Endothelial cell of umbilical vein (primary cell): Measurements from ENCODE around the gene ADCY2. TPM values are rescaled to one million over a fixed set of nuclear protein-coding genes. Genes with fewer than 3 reads are reported as not detected.

Experiments
- BruUV-seq: library from RNA; stranded (reverse); fragments of 400-500 nt; replicated peaks from 2 replicates; lab custom pipeline; 2021; lab: Mats Ljungman, UMichigan
- CTCF ChIA-PET: fragments of 300-600, 350-600 bp; sonication (Branson Sonifier 250); formaldehyde crosslinking; loops from one replicate; lab custom pipeline; 2021; ENCODE audit warnings: antibody characterized with exemption, inconsistent platforms; lab: Charles Lee
- POLR2A ChIA-PET: fragments of 300-600, 350-600 bp; sonication (Branson Sonifier 250); formaldehyde crosslinking; loops from one replicate; lab custom pipeline; 2021; ENCODE audit warnings: antibody characterized with exemption, inconsistent platforms; lab: Charles Lee
- DNase-seq: peaks from one replicate; pipeline ENCODE4 v3.0.0-alpha.2; 2011; ENCODE audit warnings: low read depth, low spot score
- FAIRE-seq: peaks from 2 replicates; lab custom pipeline; 2011; peaks lifted over from hg19 to GRCh38; lab: Jason Lieb, UNC
- H2AFZ ChIP-seq: 2 replicates; pipeline ENCODE4 v1.6.0; 2012; ENCODE audit warnings: low read depth, low read length, control low read depth, inconsistent platforms
- H3K27ac ChIP-seq: 2 replicates; pipeline ENCODE4 v1.5.1; 2011; ENCODE audit warnings: low read depth, mild to moderate bottlenecking, control low read depth, low read length, moderate library complexity; ENCODE audit not compliant: insufficient read depth
- H3K27me3 ChIP-seq, 2 experiments: 2 replicates each; pipeline versions ENCODE4 v1.6.0 to v1.6.1; 2011; ENCODE audit warnings: low read length in 2 of 2, mixed read lengths in 1 of 2; ENCODE audit not compliant: control insufficient read depth in 2 of 2, insufficient read depth in 2 of 2
- H3K36me3 ChIP-seq, 2 experiments: 2 replicates in 1 of 2; 3 replicates in 1 of 2; pipeline ENCODE4 v1.5.1; 2011; ENCODE audit warnings: low read length in 2 of 2, mild to moderate bottlenecking in 1 of 2, moderate library complexity in 1 of 2; ENCODE audit not compliant: control insufficient read depth in 2 of 2, insufficient read depth in 2 of 2; ENCODE audit errors: extremely low read depth in 1 of 2
- H3K4me1 ChIP-seq: 3 replicates; pipeline ENCODE4 v1.5.1; 2011; ENCODE audit warnings: mild to moderate bottlenecking, low read length; ENCODE audit not compliant: control insufficient read depth, insufficient read depth; ENCODE audit errors: extremely low read depth
- H3K4me2 ChIP-seq: 2 replicates; pipeline ENCODE4 v1.6.1; 2011; ENCODE audit warnings: low read length, control low read depth, mixed read lengths; ENCODE audit not compliant: insufficient read depth
- H3K4me3 ChIP-seq, 3 experiments: fragments of 200-600 bp in 1 of 3; sonication (generic), shearing (Covaris generic) in 1 of 3; replicated peaks in 1 of 3; 2 replicates each; pipeline ENCODE4 v1.5.1; 2011 to 2016; ENCODE audit warnings: control low read depth in 3 of 3, low read length in 3 of 3, mild to moderate bottlenecking in 2 of 3, inconsistent platforms in 1 of 3, low read depth in 1 of 3, moderate library complexity in 1 of 3; ENCODE audit not compliant: insufficient read depth in 1 of 3
- H3K79me2 ChIP-seq: 2 replicates; pipeline ENCODE4 v1.6.0; 2012; ENCODE audit warnings: low read length, inconsistent platforms; ENCODE audit not compliant: control insufficient read depth, insufficient read depth
- H3K9ac ChIP-seq: replicated peaks from 2 replicates; pipeline ENCODE3; 2011; ENCODE audit warnings: low read length, control low read depth; ENCODE audit not compliant: insufficient read depth; ENCODE audit errors: extremely low read depth
- H3K9me1 ChIP-seq: replicated peaks from 3 replicates; pipeline ENCODE4 v1.6.0; 2011; ENCODE audit warnings: mild to moderate bottlenecking, low read length; ENCODE audit not compliant: control insufficient read depth, insufficient read depth; ENCODE audit errors: extremely low read depth
- H3K9me3 ChIP-seq: replicated peaks from 2 replicates; pipeline ENCODE4 v1.5.1; 2012; ENCODE audit warnings: low read length, inconsistent platforms; ENCODE audit not compliant: control insufficient read depth, insufficient read depth
- H4K20me1 ChIP-seq: replicated peaks from 2 replicates; pipeline ENCODE3; 2011; ENCODE audit warnings: mild to moderate bottlenecking, low read length; ENCODE audit not compliant: control insufficient read depth, insufficient read depth; ENCODE audit errors: extremely low read depth
- CTCF ChIP-seq, 2 donors: IDR thresholded peaks; 1 replicate in 1 of 2; 2 replicates in 1 of 2; pipeline ENCODE4 v1.5.1; 2011; ENCODE audit warnings: low read length in 2 of 2, mild to moderate bottlenecking in 2 of 2, moderate library complexity in 2 of 2, control low read depth in 1 of 2, inconsistent platforms in 1 of 2, low read depth in 1 of 2; ENCODE audit not compliant: insufficient read depth in 1 of 2; ENCODE audit errors: extremely low read depth in 1 of 2
- FOS ChIP-seq: IDR thresholded peaks from 2 replicates; pipeline ENCODE4 v1.6.1; 2011; ENCODE audit warnings: mild to moderate bottlenecking, low read length, moderate library complexity, borderline replicate concordance; ENCODE audit not compliant: insufficient read depth
- MAX ChIP-seq: IDR thresholded peaks from 2 replicates; pipeline ENCODE4 v1.6.1; 2011; ENCODE audit not compliant: insufficient read depth, insufficient read length
- MYC ChIP-seq: IDR thresholded peaks from one replicate; pipeline ENCODE4 v1.6.1; 2011; ENCODE audit warnings: mild to moderate bottlenecking, low read depth, low read length
- POLR2A ChIP-seq: IDR thresholded peaks from 2 replicates; pipeline ENCODE4 v1.6.1; 2012; ENCODE audit warnings: low read depth, mild to moderate bottlenecking, control low read depth, low read length
- POLR2AphosphoS5 ChIP-seq: IDR thresholded peaks from 2 replicates; pipeline ENCODE4 v1.6.1; 2012; ENCODE audit warnings: low read depth, mild to moderate bottlenecking, control low read depth, low read length, moderate library complexity; ENCODE audit not compliant: insufficient read depth
- dilution Hi-C: fragments of 300-500 bp; cut with MboI; formaldehyde crosslinking; loops from one replicate; pipeline ENCODE4 v1.15.0; 2019; ENCODE audit warnings: low sequenced_read_pairs; ENCODE audit not compliant: extremely low pct_ligation_motif_present
- intact Hi-C: fragments of 100-400 bp; cut with micrococcal nuclease; formaldehyde crosslinking; loops from one replicate; pipeline ENCODE4 v1.10.0; 2022
- polyA plus RNA-seq, 4 experiments: library from polyadenylated mRNA; depleted of rRNA in 3 of 4; stranded (reverse) in 3 of 4; unstranded in 1 of 4; fragments of >200 nt; gene quantifications; 2 replicates each; pipeline versions ENCODE4 v1.2.1 to v1.2.3, GENCODE V29; 2011 to 2012; ENCODE audit warnings: missing spikeins in 1 of 4
- total RNA-seq: library from RNA; stranded (reverse); gene quantifications from 2 replicates; pipeline ENCODE4 v1.2.3, GENCODE V29; 2021

ADCY2 gene
- total and polyA plus RNA-seq, 2 donors (not counting 3 experiments of a cell fraction or from before 2014, with no cell fraction given): under 0.01 TPM; not detected in 1

DNA sequence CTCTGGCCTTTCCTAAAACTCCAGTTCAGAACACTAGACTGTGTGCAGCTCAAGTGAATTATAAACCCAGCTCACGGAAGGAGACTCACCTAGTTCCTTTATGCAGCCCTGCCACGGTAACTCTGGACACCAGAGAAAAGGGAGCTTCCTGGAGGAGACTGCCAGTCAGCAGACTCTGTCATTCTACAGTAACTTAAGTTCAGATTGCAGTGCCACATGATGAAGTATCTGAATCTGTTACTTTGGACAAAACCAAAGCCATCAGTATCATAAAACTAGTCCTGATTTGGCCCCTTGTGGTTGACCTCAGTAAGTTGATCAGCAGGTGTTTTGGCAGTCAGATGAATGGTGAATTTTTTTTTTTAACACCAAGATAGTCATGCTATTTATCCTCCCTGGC is 475.7 kb downstream of the ADCY2 start:
- Histone ChIP-seq H2AFZ (no peak overlapping the region), H3K4me2 (no peak overlapping the region), H3K79me2 (peaks cover 69% of the 10 kb centered on the region), H3K36me3 (peaks cover 6 to 8% of the 10 kb centered on the region in 2 experiments), H3K9me3 (no peaks in the 10 kb centered on the region), H3K4me3 (no peak overlapping the region), H3K9ac (no peak overlapping the region), H3K27ac (no peak overlapping the region), H3K9me1 (no peaks in the 10 kb centered on the region), H3K27me3 (no peaks in the 10 kb centered on the region), H3K4me1 (peaks cover 18% of the 10 kb centered on the region), H4K20me1 (no peaks in the 10 kb centered on the region)
- no TSS peak for BruUV-seq
- dilution Hi-C loops (no loop called here), intact Hi-C loops (no loop called here)
- DNase-seq (no peak), FAIRE-seq (no peak)
- ChIA-PET POLR2A (no interaction called here), CTCF (interaction anchor here (1.5 to 2.8 kb wide), 3 partner anchors 10 to 25 kb away, joined by 5 to 21 read pairs (median 8); no protein-coding TSS in a partner anchor)
- no peak for TF ChIP-seq POLR2A

DNA sequence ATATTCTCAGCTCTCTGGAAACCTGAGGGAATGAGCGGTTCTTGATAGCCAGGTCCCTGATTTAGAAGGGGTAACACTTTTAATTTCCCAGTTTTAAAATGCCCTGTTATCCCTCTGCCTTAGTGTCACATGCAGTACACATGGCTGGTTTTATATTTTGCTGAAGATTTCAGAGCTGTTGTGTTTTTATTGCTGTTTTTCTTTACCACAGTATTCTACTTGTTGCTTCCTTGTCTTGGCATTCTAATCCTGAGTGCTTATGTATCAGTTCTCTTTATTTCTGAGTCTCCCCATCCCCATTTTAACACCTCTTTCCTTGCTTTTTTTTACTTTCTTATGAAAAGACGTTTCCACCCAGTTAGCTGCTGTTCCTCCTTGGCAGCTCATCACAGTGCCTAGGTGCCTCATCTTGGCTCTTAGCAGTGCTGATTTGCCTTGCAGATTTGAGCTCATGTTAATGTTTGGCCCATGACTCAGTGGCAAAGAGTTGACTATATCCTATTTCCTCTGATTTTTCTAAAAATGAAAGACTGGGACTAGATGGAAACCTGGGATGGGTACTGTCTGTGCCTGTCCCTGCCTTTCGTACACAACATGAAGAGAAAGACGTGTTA is 476.7 kb downstream of the ADCY2 start:
- Histone ChIP-seq H3K9me1 (no peaks in the 10 kb centered on the region), H3K4me3 (no peak overlapping the region), H3K27me3 (no peaks in the 10 kb centered on the region), H3K4me1 (peaks cover 17% of the 10 kb centered on the region), H2AFZ (no peak overlapping the region), H4K20me1 (no peaks in the 10 kb centered on the region), H3K4me2 (no peak overlapping the region), H3K9ac (no peak overlapping the region), H3K79me2 (peaks cover 61% of the 10 kb centered on the region), H3K27ac (no peak overlapping the region), H3K36me3 (peaks cover 8 to 9% of the 10 kb centered on the region in 2 experiments), H3K9me3 (no peaks in the 10 kb centered on the region)
- intact Hi-C loops: no loop called here
- CTCF ChIA-PET: interaction anchor here (0.8 to 2.8 kb wide), 4 partner anchors 9 to 28 kb away, joined by 3 to 21 read pairs (median 6); no protein-coding TSS in a partner anchor
- TF ChIP-seq POLR2AphosphoS5 (no peak), POLR2A (no peak), CTCF (IDR thresholded peaks at IDR 0.05; ENCODE audit: extremely low read depth in 1 of 2, insufficient read depth in 1 of 2, low read depth in 1 of 2, low read length in 2 of 2) (no peak), FOS (no peak), MYC (no peak), MAX (no peak)
- BruUV-seq: no TSS peak
- FAIRE-seq: no peak
- dilution Hi-C loops: no loop called here
- POLR2A ChIA-PET: no interaction called here
- no peak for DNase-seq
